HG03457 (cell line): ENCODE measurements around the gene RAB11FIP3.
"Not testable (repeated sequence)": the region's sequence is repeated elsewhere in the genome, so short reads cannot be mapped to it uniquely, and the experiment has no call there.

Experiments
- ATAC-seq: cut with Tn5 transposase; IDR thresholded peaks from one replicate; pipeline ENCODE4 v1.9.1; 2021; ENCODE audit warnings: moderate number of reproducible peaks; ENCODE audit not compliant: unreplicated experiment

RAB11FIP3 gene

DNA sequence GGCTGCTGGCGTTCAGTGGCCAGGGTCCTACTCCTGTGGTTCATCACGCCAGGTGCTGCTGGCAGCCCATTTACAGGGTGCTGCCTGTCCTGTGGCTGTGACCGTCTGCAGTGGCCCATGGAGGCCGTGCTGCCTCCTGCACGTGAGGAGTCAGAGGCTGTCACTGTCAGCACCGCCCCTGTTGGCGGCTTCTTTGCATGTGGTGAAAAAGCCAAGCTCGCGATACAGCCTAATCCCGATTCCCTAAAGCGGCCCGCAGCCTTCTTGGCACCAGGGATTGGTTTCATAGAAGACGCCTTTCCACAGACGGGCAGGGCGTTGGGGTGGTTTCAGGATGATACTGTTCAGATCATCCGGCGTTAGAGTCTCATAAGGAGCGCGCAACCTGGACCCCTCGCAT is 35.3 kb downstream of the RAB11FIP3 start:
- ATAC-seq, result no peak

DNA sequence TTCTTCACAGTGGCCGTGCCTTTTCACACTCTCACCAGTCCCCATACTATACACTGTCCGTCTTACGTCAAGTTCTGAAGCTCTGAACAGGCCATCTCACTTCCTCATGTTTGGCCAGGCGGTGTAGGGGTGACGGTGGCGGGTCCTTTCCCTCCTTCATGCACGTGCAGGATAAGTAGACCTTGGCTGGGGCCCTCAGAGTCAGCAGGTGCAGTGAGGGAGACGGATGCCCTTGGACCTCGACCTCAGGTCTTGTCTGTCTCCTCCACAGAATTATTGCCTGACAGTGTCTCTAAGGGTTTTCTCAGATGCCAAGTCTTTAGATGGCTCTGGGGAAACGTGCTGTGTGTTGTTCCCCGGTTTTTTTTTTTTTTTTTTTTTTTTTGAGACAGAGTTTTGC is 37.6 kb downstream of the RAB11FIP3 start:
- ATAC-seq, result no peak

DNA sequence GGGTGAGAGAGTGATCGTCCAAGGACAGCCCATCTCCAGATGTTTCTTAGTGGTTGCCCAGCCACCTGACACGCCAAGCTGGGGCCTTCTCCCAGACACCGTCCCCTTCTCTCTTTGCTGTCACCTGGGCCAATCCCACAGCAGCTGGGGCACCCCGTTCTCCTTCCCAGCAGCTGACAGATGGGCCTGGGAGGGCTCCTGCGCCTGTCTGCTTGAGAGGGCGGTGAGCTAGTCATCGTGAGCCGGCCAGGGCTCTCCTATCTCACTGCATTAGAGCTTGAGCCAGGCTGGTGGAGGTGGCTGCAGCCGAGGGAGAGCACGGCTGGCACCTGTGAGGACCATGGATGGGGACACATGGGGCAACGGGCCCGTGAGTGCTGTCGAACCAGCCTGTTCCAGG is 41.2 kb downstream of the RAB11FIP3 start:
- ATAC-seq, result no peak

GRCh38 chr16:467249-467871 is 41.9 kb downstream of the RAB11FIP3 start:
- not testable (repeated sequence) for ATAC-seq

DNA sequence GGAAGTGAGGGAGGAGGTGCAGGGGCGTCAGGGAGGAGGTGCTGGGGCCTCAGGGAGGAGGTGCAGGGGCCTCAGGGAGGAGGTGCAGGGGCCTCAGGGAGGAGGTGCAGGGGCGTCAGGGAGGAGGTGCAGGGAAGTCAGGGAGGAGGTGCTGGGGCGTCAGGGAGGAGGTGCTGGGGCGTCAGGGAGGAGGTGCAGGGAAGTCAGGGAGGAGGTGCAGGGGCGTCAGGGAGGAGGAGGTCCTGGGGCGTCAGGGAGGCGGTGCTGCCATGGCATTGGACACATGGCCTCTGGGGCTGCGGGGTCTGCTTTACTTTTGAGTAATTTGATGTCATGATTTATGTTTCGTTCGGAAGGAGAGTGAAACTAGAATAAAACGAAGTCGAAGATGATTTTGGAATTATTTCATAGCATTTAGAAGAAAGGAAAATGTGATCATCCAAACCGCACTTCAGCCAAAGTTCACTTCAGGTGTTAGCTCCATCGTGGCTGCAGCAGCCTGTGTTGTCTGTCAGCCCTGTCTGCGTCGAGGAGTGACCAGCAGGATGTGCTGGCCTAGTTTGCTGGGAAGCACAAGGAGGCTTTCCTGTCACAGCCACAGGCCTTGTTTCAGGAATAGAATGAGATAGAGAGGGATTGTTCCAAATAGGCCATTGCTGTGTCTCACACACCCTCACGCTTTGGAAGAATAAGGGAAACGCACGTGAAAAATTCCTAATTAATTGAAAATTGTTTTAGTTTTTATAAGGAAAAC is 42.8 kb downstream of the RAB11FIP3 start:
- ATAC-seq, result no peak

GRCh38 chr16:469459-469858 is 44.0 kb downstream of the RAB11FIP3 start:
- ATAC-seq, result not testable (repeated sequence)

GRCh38 chr16:470418-470817 is 45.0 kb downstream of the RAB11FIP3 start:
- ATAC-seq, result no peak

- ATAC-seq, result no peak
These were observed 46.1 kb downstream of the RAB11FIP3 start for GRCh38 chr16:471353-472198.

- ATAC-seq, result no peak
These were observed 46.7 kb downstream of the RAB11FIP3 start for GRCh38 chr16:472199-472504.

GRCh38 chr16:473046-474043 is 47.9 kb downstream of the RAB11FIP3 start:
- no peak for ATAC-seq

DNA sequence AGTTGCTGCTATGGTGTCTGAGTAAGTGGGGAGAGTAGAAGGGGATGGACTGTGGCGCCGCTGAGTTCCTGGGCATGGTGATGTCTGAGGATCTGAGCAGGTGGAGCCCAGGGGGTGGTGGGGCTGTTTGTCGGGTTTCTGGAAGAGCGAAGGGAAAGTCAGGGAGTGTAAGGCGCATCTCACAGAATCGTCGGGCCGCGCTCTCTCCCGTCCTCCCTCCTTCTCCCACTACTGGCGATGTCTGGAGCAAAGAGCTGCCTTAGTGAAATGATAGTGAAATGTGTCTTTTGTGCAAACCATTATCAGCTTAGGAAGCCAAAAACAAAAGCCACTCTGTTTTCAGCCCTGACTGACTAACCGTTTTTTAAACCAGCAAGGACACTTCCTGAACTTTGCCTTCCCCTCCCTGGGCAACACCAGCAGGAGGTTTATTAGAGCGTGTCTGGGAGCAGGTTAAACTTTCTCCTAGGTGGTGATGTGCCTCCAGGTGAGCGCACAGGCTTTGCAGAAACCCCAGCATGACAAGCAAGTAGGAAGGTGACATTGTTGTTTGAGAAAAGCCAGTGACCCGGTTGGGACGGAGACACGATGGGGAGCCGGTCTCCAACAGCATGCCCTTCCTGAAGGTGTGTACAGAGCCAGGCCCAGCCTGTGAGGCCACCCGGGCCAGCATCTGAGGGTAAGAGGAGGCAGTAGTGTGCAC is 49.1 kb downstream of the RAB11FIP3 start:
- no peak for ATAC-seq

DNA sequence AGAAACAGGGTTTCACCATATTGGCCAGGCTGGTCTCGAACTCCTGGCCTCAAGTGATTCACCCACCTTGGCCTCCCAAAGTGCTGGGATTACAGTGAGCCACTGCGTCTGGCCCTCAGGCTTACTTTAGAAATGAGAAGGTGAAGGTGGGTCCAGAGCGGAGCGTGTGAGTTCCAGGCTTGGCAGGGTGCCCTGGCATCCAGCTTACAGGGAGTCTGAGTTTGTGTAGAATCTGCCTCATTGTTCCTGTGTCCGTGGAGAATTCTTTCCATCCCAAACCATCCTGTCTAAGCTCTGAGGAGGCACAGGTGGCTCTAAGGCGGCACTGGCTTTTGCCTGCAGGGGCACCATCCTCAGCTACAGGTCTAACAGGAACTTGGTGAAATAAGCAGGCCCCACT is 50.6 kb downstream of the RAB11FIP3 start:
- ATAC-seq, result no peak

- no peak for ATAC-seq
These were observed 52.1 kb downstream of the RAB11FIP3 start for GRCh38 chr16:477301-478157.

DNA sequence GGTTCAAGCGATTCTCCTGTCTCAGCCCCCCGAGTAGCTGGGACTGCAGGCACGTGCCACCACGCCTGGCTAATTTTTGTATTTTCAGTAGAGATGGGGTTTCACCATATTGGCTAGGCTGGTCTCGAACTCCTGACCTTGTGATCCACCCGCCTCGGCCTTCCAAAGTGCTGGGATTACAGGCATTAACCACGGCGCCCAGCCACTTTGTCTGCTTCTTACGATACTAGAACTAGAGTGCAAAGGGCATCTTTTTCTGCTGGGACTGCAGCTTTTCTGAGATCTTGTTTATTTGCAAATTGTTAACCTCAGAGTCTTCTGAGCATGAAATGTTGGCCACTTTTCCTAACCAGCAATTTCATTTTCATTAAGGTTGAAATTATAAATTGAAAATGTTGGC is 52.8 kb downstream of the RAB11FIP3 start:
- ATAC-seq, result not testable (repeated sequence)

DNA sequence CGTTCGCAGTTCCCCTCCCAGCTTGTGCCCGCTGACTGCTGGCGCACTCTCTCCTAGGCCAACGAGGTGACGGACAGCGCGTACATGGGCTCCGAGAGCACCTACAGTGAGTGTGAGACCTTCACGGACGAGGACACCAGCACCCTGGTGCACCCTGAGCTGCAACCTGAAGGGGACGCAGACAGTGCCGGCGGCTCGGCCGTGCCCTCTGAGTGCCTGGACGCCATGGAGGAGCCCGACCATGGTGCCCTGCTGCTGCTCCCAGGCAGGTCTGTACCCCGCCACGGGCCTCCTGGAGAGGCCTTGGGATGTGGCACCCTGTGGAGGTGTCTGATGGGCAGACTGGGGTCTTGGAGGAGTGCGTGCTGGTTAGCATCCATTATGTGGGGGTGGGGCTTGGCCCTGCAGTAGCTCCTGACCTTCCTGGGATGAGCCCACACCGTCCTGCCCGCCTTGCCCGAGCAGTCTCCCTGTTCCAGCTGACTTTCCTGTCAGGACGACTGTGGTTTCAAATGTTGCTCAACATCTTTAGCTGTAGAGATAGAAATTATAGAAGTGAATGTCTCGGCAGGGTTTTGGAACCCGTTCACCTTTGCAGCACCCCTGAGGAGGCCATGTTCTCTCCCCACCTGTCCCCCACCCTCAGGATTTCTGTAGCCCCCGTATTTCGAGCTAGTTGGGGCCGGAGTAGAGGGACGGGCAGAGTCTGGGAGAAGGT is 57.2 kb downstream of the RAB11FIP3 start:
- ATAC-seq, result no peak

DNA sequence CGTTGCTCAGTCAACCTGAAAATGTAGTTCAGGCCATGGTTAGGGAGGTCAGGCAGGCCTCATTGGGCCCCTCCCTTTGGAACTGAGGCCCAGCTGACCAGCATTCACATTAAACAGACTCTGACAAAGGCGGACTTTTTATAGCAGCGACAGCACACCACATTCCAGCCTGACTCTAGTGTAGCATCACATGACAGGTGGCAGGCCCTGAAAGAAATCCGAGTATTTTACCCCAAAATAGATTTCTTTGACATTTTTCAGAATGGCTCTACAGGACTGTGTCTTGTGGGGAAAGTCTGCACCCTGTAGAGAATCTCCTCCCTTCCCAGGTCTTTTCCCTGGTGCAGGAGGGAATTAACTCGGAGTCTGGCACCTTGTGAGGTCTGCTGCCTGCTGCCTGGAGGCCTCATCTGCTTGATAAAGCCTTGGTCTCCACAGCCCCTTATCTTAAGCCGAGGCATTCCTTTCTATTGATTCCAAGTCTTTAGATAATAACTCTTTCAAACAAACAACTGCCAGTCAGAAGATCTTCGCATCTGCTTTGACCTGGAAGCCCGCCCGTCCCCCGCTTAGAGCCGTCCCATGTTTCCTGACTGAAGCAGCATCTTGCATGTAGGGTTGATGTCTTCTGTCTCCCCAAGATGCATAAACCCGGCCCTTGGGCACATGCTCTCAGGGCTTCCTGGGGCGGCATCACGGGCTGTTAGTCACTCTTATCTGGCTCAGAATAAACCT is 58.1 kb downstream of the RAB11FIP3 start:
- ATAC-seq, result no peak

GRCh38 chr16:489606-490005 is 64.2 kb downstream of the RAB11FIP3 start:
- ATAC-seq, result no peak

- no peak for ATAC-seq
These were observed 65.3 kb downstream of the RAB11FIP3 start for GRCh38 chr16:490768-491167.
